ENCODE measurements around the gene MED6. TPM values are rescaled to one million over a fixed set of nuclear protein-coding genes. Genes with fewer than 3 reads are reported as not detected.

The MED6 gene
- total and polyA plus RNA-seq, 7 experiments from 2014 or later: 40.3 to 97.0 (median 61.0) TPM

GRCh38 chr14:70616646-70617045 lies 16.2 kb upstream of the MED6 start:
- H3K36me3 Mint-ChIP-seq: no peaks in the 10 kb centered on the region
- Histone ChIP-seq H3K4me1 (ENCODE audit: control insufficient read depth in 2 of 2, insufficient read depth in 2 of 2, low read length in 2 of 2) (no peaks in the 10 kb centered on the region), H3K27ac (ENCODE audit: low read depth, low read length) (no peak overlapping the region), H3K27me3 (ENCODE audit: control insufficient read depth in 2 of 2, insufficient read depth in 2 of 2, low read length in 2 of 2) (no peaks in the 10 kb centered on the region), H3K9me3 (ENCODE audit: control insufficient read depth in 2 of 3, low read length in 3 of 3) (no peaks in the 10 kb centered on the region), H3K4me3 (ENCODE audit: low read length) (no peak overlapping the region), H3K36me3 (ENCODE audit: control insufficient read depth in 2 of 3, insufficient read depth in 3 of 3, low read length in 3 of 3) (no peaks in the 10 kb centered on the region)
- H3K4me3 Mint-ChIP-seq: no peak overlapping the region
- no peaks in the 10 kb centered on the region for H3K9me3 Mint-ChIP-seq
- no peak overlapping the region for H3K27ac Mint-ChIP-seq
- POLR2A ChIA-PET: no interaction called here
- H3K4me1 Mint-ChIP-seq: peaks cover 0 to 2% (median 0%) of the 10 kb centered on the region in 7 donors
- CTCF ChIA-PET: no interaction called here
- ATAC-seq (no peak), DNase-seq (no peak)
- H3K27me3 Mint-ChIP-seq: peaks cover 0 to 23% (median 0%) of the 10 kb centered on the region in 5 donors
- intact Hi-C loops (cut with micrococcal nuclease): no loop called here

GRCh38 chr14:70611216-70611615 lies 10.8 kb upstream of the MED6 start:
- H3K36me3 ChIP-seq (ENCODE audit: control insufficient read depth in 2 of 3, insufficient read depth in 3 of 3, low read length in 3 of 3): no peaks in the 10 kb centered on the region
- Mint-ChIP-seq H3K36me3 (peaks cover 0 to 6% (median 0%) of the 10 kb centered on the region in 5 donors), H3K27ac (no peak overlapping the region), H3K4me1 (peaks cover 0 to 1% (median 0%) of the 10 kb centered on the region in 7 donors), H3K9me3 (no peaks in the 10 kb centered on the region), H3K4me3 (no peak overlapping the region), H3K27me3 (peaks cover 0 to 31% (median 8%) of the 10 kb centered on the region in 5 donors)
- no peak overlapping the region for H3K27ac ChIP-seq (ENCODE audit: low read depth, low read length)
- H3K27me3 ChIP-seq (ENCODE audit: control insufficient read depth in 2 of 2, insufficient read depth in 2 of 2, low read length in 2 of 2): peaks cover 0 to 3% of the 10 kb centered on the region in 2 donors
- ChIA-PET CTCF (interaction anchor here (1.2 kb wide), 1 partner anchor 11 kb away, joined by 4 read pairs; no protein-coding TSS in a partner anchor), POLR2A (interaction anchor here (0.6 to 1.7 kb wide), 2 partner anchors 9 to 112 kb away, joined by 3 to 9 read pairs; no protein-coding TSS in a partner anchor)
- no peaks in the 10 kb centered on the region for H3K4me1 ChIP-seq (ENCODE audit: control insufficient read depth in 2 of 2, insufficient read depth in 2 of 2, low read length in 2 of 2)
- intact Hi-C loops (cut with micrococcal nuclease): no loop called here
- DNase-seq (no peak), ATAC-seq (no peak)
- no peak overlapping the region for H3K4me3 ChIP-seq (ENCODE audit: low read length)
- no peaks in the 10 kb centered on the region for H3K9me3 ChIP-seq (ENCODE audit: control insufficient read depth in 2 of 3, low read length in 3 of 3)

GRCh38 chr14:70602254-70602653 lies 1.8 kb upstream of the MED6 start:
- no peaks in the 10 kb centered on the region for H3K9me3 Mint-ChIP-seq
- H3K27ac ChIP-seq (ENCODE audit: low read depth, low read length): no peak overlapping the region
- POLR2A ChIA-PET: interaction anchor here (0.6 to 2.1 kb wide), 4 partner anchors 10 to 58 kb away, joined by 3 to 9 read pairs (median 4); no protein-coding TSS in a partner anchor
- CTCF ChIA-PET: interaction anchor here (1.0 kb wide), 1 partner anchor 218 kb away, joined by 3 read pairs; no protein-coding TSS in a partner anchor
- DNase-seq: no peak
- no peak for ATAC-seq
- peaks cover 14 to 41% (median 34%) of the 10 kb centered on the region in 7 donors for H3K4me1 Mint-ChIP-seq
- no peaks in the 10 kb centered on the region for H3K36me3 ChIP-seq (ENCODE audit: control insufficient read depth in 2 of 3, insufficient read depth in 3 of 3, low read length in 3 of 3)
- peaks cover 0 to 3% (median 3%) of the 10 kb centered on the region in 5 donors for H3K36me3 Mint-ChIP-seq
- peaks cover 4 to 33% (median 17%) of the 10 kb centered on the region in 5 donors for H3K27me3 Mint-ChIP-seq
- H3K4me1 ChIP-seq (ENCODE audit: control insufficient read depth in 2 of 2, insufficient read depth in 2 of 2, low read length in 2 of 2): peaks cover 11 to 14% of the 10 kb centered on the region in 2 donors
- no peaks in the 10 kb centered on the region for H3K9me3 ChIP-seq (ENCODE audit: control insufficient read depth in 2 of 3, low read length in 3 of 3)
- H3K4me3 ChIP-seq (ENCODE audit: low read length): no peak overlapping the region
- H3K27me3 ChIP-seq (ENCODE audit: control insufficient read depth in 2 of 2, insufficient read depth in 2 of 2, low read length in 2 of 2): peaks cover 0 to 3% of the 10 kb centered on the region in 2 donors
- no peak overlapping the region for H3K27ac Mint-ChIP-seq
- H3K4me3 Mint-ChIP-seq: peak overlapping the region in 2 of 10 donors; percentile 0 to 25
- intact Hi-C loops (cut with micrococcal nuclease): loop anchor here in 1 of 2 donors (5.0 kb wide), 1 partner anchor 720 kb away; the partner anchor contains the start of gene SIPA1L1

GRCh38 chr14:70601162-70601561 lies 707 bp upstream of the MED6 start:
- CTCF ChIA-PET: interaction anchor here (0.6 to 0.8 kb wide), 2 partner anchors 104 to 113 kb away, joined by 3 to 5 read pairs; no protein-coding TSS in a partner anchor

GRCh38 chr14:70599345-70599744 lies 1.1 kb downstream of the MED6 start:
- DNase-seq (no peak), ATAC-seq (no peak)
- Histone ChIP-seq H3K27me3 (ENCODE audit: control insufficient read depth in 2 of 2, insufficient read depth in 2 of 2, low read length in 2 of 2) (no peaks in the 10 kb centered on the region), H3K36me3 (ENCODE audit: control insufficient read depth in 2 of 3, insufficient read depth in 3 of 3, low read length in 3 of 3) (peaks cover 1 to 23% (median 14%) of the 10 kb centered on the region in 3 experiments), H3K4me3 (ENCODE audit: low read length) (no peak overlapping the region), H3K9me3 (ENCODE audit: control insufficient read depth in 2 of 3, low read length in 3 of 3) (no peaks in the 10 kb centered on the region), H3K27ac (ENCODE audit: low read depth, low read length) (no peak overlapping the region), H3K4me1 (ENCODE audit: control insufficient read depth in 2 of 2, insufficient read depth in 2 of 2, low read length in 2 of 2) (peaks cover 11 to 14% of the 10 kb centered on the region in 2 donors)
- H3K9me3 Mint-ChIP-seq: no peaks in the 10 kb centered on the region
- POLR2A ChIA-PET: interaction anchor here (0.7 to 1.6 kb wide), 3 partner anchors 42 to 54 kb away, joined by 4 to 5 read pairs (median 4); partner anchors contain the start of gene TTC9
- CTCF ChIA-PET: interaction anchor here (1.0 kb wide), 1 partner anchor 116 kb away, joined by 3 read pairs; no protein-coding TSS in a partner anchor
- peaks cover 0 to 15% (median 4%) of the 10 kb centered on the region in 5 donors for H3K36me3 Mint-ChIP-seq
- H3K4me3 Mint-ChIP-seq: peak overlapping the region; percentile 77 to 100 (median 99)
- peaks cover 0 to 11% (median 6%) of the 10 kb centered on the region in 5 donors for H3K27me3 Mint-ChIP-seq
- intact Hi-C loops (cut with micrococcal nuclease): no loop called here
- H3K4me1 Mint-ChIP-seq: peaks cover 24 to 50% (median 41%) of the 10 kb centered on the region in 7 donors
- H3K27ac Mint-ChIP-seq: peak overlapping the region; percentile 19 to 98 (median 76)

More at GRCh38 chr14:70601162-70601561, 707 bp upstream of the MED6 start:
- peaks cover 0 to 5% (median 2%) of the 10 kb centered on the region in 3 experiments for H3K36me3 ChIP-seq (ENCODE audit: control insufficient read depth in 2 of 3, insufficient read depth in 3 of 3, low read length in 3 of 3)
- peak overlapping the region; percentile 84 to 100 (median 98) for H3K4me3 Mint-ChIP-seq
- intact Hi-C loops (cut with micrococcal nuclease): loop anchor here (2.0 to 5.0 kb wide), 2 partner anchors 721 to 1448 kb away; partner anchors contain the start of genes DCAF5 (in 1 of the 2) and SIPA1L1 (in 1 of the 2)
- ATAC-seq: no peak
- H3K4me1 ChIP-seq (ENCODE audit: control insufficient read depth in 2 of 2, insufficient read depth in 2 of 2, low read length in 2 of 2): peaks cover 11 to 14% of the 10 kb centered on the region in 2 donors
- no peak for DNase-seq
- no peaks in the 10 kb centered on the region for H3K27me3 ChIP-seq (ENCODE audit: control insufficient read depth in 2 of 2, insufficient read depth in 2 of 2, low read length in 2 of 2)
- peak overlapping the region; percentile 78 to 98 (median 91) for H3K27ac Mint-ChIP-seq
- peaks cover 14 to 46% (median 39%) of the 10 kb centered on the region in 7 donors for H3K4me1 Mint-ChIP-seq
- H3K9me3 Mint-ChIP-seq: no peaks in the 10 kb centered on the region
- peaks cover 0 to 3% (median 3%) of the 10 kb centered on the region in 5 donors for H3K36me3 Mint-ChIP-seq
- POLR2A ChIA-PET: interaction anchor here (0.6 to 2.1 kb wide), 6 partner anchors 11 to 58 kb away, joined by 3 to 9 read pairs (median 4); partner anchors contain the start of gene TTC9
- H3K27ac ChIP-seq (ENCODE audit: low read depth, low read length): no peak overlapping the region
- no peaks in the 10 kb centered on the region for H3K9me3 ChIP-seq (ENCODE audit: control insufficient read depth in 2 of 3, low read length in 3 of 3)
- peak overlapping the region; percentile 47 for H3K4me3 ChIP-seq (ENCODE audit: low read length)
- H3K27me3 Mint-ChIP-seq: peaks cover under 1 to 27% (median 9%) of the 10 kb centered on the region in 5 donors

- H3K27ac ChIP-seq (ENCODE audit: low read depth, low read length): no peak overlapping the region
- peaks cover 14 to 39% (median 25%) of the 10 kb centered on the region in 3 experiments for H3K36me3 ChIP-seq (ENCODE audit: control insufficient read depth in 2 of 3, insufficient read depth in 3 of 3, low read length in 3 of 3)
- ChIA-PET POLR2A (interaction anchor here (0.6 kb wide), 1 partner anchor 18 kb away, joined by 4 read pairs; no protein-coding TSS in a partner anchor), CTCF (no interaction called here)
- Mint-ChIP-seq H3K4me3 (peak overlapping the region in 1 of 10 donors; percentile 27), H3K27ac (peak overlapping the region in 1 of 9 donors; percentile 25), H3K4me1 (peaks cover 26 to 58% (median 41%) of the 10 kb centered on the region in 7 donors), H3K36me3 (peaks cover 3 to 25% (median 8%) of the 10 kb centered on the region in 5 donors), H3K27me3 (peaks cover 0 to 6% (median 0%) of the 10 kb centered on the region in 5 donors), H3K9me3 (no peaks in the 10 kb centered on the region)
- intact Hi-C loops (cut with micrococcal nuclease): no loop called here
- no peak overlapping the region for H3K4me3 ChIP-seq (ENCODE audit: low read length)
- H3K4me1 ChIP-seq (ENCODE audit: control insufficient read depth in 2 of 2, insufficient read depth in 2 of 2, low read length in 2 of 2): peaks cover 11 to 14% of the 10 kb centered on the region in 2 donors
- no peak for DNase-seq
- no peaks in the 10 kb centered on the region for H3K27me3 ChIP-seq (ENCODE audit: control insufficient read depth in 2 of 2, insufficient read depth in 2 of 2, low read length in 2 of 2)
- no peaks in the 10 kb centered on the region for H3K9me3 ChIP-seq (ENCODE audit: control insufficient read depth in 2 of 3, low read length in 3 of 3)
- no peak for ATAC-seq
Observed at GRCh38 chr14:70597731-70598130, 2.7 kb downstream of the MED6 start.
